SK-N-SH treated with all-trans-retinoic acid at 6 μM for 48 hours (cell line): ENCODE measurements around the gene RGR.

Source experiments
- CREB5 ChIP-seq: fragments of 250-450 bp; sonication (Bioruptor Pico); IDR thresholded peaks from 2 replicates; pipeline ENCODE4 v1.5.1; 2020; ENCODE audit warnings: low read depth, mild to moderate bottlenecking, moderate library complexity
- TF ChIP-seq, protein P1 (sequence below): fragments of 250-450 bp; sonication (Bioruptor Pico); IDR thresholded peaks from 2 replicates; pipeline ENCODE4 v1.8.0; 2020; ENCODE audit warnings: mild to moderate bottlenecking, moderate library complexity, borderline replicate concordance

- no peak for TF ChIP-seq CREB5 (CRISPR knock-in tag)
- TF ChIP-seq, protein P1, sequence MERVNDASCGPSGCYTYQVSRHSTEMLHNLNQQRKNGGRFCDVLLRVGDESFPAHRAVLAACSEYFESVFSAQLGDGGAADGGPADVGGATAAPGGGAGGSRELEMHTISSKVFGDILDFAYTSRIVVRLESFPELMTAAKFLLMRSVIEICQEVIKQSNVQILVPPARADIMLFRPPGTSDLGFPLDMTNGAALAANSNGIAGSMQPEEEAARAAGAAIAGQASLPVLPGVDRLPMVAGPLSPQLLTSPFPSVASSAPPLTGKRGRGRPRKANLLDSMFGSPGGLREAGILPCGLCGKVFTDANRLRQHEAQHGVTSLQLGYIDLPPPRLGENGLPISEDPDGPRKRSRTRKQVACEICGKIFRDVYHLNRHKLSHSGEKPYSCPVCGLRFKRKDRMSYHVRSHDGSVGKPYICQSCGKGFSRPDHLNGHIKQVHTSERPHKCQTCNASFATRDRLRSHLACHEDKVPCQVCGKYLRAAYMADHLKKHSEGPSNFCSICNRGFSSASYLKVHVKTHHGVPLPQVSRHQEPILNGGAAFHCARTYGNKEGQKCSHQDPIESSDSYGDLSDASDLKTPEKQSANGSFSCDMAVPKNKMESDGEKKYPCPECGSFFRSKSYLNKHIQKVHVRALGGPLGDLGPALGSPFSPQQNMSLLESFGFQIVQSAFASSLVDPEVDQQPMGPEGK: no peak
Observed at GRCh38 chr10:84196083-84196482, 48.8 kb upstream of the RGR start.
